GM19463 (cell line): ENCODE results near the gene BST2.

Experiments used
- ATAC-seq: cut with Tn5 transposase; IDR thresholded peaks from one replicate; pipeline ENCODE4 v1.9.1; 2021; ENCODE audit warnings: mild to moderate bottlenecking, moderate library complexity; ENCODE audit not compliant: unreplicated experiment

The BST2 gene

DNA sequence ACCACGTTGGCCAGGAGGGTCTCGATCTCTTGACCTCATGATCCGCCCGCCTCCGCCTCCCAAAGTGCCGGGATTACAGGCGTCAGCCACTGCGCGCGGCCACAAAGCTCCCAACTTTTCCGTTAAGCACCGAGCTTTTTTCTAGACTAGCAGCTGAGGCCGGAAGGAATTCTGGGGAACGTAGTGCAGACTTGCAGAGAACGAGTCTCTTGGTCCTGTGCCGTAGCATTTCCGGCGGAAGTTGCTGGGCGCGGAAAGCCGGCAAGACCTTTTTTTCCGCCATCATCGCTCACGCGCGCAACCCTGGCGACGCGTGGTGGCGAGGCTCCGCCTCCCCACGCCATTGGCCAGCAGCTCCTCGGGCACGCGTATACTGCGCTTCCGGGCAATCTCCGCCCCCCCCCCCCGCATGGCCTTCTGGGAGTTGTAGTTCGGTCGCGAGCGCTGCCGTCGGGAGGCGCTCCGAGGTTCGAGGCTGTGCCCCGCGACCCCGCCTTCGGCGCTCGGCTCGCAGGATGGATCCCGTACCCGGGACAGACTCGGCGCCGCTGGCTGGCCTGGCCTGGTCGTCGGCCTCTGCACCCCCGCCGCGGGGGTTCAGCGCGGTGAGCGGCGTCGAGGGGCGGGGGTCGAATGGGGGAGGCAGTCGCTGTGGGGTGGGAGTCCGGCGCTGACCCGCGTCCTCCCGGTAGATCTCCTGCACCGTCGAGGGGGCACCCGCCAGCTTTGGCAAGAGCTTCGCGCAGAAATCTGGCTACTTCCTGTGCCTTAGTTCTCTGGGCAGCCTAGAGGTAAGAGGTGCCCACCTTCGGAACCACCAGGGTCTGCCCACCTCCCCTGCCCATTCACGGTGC lies 14.4 kb upstream of the BST2 start, which contains the start of gene MVB12A:
TSS of gene MVB12A (plus strand) at position 427 of the 854 bp plus-strand sequence. CDS start at position 516, 89 bp downstream.
- peak; percentile 88 for ATAC-seq

DNA sequence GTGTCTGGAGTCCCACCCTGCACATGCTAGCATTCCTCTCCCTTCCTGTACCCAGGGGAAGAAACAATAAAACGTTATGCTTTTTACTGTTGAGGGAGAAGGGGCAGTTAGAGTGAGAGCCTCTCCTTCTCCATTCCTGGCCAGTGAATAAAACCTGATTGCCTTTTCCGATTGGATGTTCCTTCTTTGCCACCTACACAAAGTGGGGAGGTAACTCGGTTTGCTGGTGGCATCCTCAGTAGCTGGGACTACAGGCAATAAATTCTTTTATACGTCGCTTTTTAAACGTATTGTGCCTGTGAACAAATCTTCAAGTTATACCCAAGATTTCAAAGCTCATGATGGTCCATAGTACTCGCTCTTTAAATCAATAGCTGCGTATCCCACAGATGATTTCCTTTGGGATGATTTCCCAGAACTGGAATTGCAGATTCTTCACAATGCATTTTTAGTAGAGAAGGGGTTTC lies 13.8 kb upstream of the BST2 start:
- ATAC-seq, result no peak

DNA sequence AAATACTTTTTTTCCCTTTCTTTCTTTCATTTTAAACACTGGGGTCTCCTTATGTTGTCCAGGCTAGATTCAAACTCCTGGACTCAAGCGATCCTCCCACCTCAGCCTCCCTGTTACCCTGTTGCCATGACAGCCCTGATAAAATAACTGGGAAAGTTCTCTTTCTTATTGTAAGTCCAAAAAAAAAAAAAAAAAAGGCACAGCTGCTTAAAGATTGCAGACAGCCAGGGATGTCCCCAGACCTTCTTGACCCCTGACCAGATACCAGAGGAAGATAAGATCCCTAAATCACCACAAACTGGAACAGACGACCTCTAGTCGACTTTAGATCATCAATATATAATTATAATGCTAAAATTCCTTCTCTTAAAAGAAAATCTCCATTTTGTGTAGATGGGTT lies 13.3 kb upstream of the BST2 start:
- no peak for ATAC-seq

DNA sequence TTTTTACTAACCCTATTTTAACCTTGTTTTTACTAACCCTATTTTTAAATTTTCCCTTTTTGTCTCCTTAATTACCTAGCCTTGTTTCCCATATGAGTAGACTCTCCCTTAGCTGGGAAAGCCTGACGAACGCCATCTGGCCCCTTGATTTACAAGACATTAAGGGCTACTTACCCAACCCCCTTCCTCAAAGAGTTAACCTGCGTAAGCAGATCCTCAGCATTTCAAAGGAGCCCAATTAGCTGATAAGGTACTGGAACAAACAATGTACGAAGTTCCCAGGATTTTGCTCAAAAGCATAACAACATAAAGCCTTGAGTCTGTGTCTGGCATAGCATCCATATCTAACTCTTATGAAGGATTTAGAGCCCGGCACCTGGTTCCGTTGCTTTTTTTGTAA lies 9.7 kb upstream of the BST2 start:
- no peak for ATAC-seq

DNA sequence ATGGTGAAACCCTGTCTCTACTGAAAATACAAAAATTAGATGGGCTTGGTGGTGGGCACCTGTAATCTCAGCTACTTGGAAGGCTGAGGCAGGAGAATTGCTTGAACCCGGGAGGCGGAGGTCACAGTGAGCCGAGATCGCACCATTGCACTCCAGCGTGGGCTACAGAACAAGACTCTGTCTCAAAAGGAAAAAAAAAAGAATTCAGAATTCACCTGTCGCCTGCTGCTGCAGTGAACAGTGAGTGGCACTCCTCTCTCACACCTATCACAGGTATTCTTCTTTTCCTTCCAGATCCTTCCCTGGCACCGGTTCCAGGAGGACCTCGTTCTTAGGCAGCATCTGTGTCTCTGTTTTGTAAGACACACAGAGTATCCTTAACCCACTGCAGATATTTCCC lies 8.7 kb upstream of the BST2 start:
- no peak for ATAC-seq

DNA sequence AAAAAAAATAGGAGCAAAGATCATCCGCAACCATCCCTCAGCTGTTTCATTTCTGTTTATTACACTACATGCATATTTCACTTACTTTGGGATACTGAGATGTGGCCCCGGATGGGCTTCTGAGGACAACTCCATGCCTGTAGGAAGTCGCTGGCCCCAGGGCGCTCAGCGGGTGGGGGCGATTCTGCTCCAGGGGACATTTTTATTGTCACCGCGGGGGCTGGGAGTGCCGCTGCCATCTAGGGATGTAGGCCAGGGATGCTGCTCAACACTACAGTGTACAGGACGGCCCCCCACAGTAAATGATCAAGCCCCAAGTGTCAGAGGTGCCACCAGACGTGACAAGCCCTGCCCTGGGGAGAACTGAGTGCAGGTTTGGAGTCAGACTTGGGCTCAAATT lies 6.4 kb upstream of the BST2 start:
- no peak for ATAC-seq

DNA sequence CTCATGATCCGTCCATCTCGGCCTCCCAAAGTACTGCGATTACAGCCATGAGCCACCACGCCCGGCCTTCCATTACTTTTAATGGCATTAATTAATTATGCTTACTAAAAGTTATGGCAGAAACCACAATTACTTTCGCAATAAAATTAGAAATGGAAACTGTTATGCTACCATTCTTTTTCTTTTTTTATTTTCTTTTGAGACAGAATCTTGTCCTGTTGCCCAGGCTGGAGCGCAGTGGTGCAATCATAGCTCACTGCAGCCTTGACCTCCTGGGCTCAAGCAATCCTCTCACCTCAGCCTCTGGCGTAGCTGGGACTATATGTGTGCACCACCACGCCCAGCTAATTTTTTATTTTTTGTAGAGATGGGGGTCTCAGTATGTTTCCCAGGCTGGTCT lies 4.6 kb upstream of the BST2 start:
- ATAC-seq, result no peak

DNA sequence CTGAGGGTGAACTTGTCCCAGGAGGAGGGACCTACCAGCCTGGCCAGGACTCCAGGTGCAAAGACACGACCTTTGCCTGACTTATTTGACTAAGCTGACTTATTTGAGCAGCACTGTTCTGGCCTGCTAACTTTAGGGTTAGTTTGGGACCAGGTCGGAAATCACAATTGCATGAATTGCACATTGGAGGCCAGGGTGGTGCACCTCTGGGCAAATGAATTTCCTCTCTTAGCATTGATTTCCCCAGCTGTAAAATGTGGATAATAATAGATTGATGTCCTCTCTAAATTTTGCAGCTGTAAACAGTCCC lies 1.4 kb upstream of the BST2 start:
- no peak for ATAC-seq

DNA sequence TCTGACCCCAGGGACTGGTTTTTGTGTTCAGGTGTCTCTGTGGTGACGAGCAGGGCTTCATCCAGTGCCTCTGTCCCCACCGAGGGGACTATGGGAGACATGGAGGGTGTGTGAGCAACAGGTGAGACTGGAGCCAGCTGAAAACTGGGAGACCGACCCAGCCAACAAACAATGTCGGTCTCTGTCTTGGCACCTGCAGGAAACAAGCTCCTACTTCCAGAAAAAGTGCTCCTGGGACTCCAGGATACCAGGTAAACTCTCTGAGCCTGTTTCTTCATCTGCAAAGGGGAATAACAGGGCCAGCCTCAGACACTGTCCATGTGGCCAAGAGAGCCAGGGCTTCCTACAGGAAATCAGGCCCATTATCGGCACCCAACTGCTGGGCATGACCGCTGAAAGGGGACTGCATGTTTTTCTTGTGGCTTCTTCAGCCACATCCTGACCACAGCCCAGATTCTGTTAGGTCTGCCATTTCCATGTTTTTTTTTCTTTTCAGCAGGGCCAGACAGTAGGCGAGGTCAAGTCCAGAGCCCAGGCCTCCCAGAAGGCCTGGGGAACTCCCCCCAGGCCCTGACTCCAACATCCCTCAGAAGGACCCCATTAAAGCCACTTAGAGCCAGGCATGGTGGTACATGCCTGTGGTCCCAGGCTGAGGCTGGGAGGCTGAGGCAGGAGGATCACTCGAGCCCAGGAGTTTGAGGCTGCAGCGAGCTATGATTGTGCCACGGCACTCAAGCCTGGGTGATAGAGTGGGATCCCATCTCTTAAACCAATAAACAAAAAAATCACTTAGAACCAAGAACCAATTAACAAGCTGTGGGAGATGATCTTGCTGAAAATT lies 836 bp upstream of the BST2 start:
- no peak for ATAC-seq

DNA sequence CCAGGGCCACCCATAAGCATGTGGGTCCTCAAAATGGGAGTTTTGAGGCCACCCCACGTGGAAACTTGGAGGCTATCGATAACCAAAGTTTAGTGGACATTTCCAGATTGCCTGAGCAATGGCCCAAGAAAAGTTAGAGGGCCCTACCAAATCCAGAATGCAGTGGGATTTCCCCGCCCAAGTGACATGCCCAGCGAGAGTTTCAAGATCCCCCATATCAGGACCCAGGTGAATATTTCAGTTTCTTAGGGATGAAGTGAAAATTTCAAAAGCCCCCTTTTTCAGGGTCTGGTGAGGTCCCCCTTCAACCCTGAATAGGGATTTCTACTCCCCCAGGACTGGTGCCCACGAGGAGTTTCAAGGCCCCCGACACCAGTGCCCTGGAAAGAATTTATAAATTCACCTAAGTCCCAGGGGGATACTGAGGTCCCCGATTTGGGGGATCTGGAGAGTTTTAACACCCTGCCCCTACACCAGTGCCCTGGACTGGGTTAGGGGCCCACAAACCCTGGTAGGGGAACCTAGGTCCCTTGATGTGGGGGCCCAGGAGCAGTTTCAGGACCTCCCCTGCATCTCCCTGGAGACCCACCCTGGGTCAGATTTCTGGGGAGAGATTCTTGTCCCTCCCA lies 695 bp downstream of the BST2 start:
- ATAC-seq, result peak; percentile 15

DNA sequence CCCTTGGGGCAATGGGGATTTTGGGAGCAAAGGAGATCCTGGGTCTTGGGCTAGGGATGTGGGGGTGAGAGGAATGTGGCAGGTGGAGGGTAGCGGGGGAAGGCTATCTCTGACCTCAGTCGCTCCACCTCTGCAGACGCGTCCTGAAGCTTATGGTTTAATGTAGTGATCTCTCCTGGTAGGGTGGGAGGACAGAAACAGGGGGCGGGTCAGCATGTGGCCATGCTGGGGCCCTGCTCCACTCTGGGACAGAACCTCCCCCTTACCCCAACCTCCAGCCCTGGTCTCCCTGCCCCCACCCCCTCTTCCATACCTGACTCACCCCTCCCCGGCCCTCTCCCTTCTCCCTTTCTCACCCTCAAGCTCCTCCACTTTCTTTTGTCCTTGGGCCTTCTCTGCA lies 1.4 kb downstream of the BST2 start:
- ATAC-seq, result no peak

DNA sequence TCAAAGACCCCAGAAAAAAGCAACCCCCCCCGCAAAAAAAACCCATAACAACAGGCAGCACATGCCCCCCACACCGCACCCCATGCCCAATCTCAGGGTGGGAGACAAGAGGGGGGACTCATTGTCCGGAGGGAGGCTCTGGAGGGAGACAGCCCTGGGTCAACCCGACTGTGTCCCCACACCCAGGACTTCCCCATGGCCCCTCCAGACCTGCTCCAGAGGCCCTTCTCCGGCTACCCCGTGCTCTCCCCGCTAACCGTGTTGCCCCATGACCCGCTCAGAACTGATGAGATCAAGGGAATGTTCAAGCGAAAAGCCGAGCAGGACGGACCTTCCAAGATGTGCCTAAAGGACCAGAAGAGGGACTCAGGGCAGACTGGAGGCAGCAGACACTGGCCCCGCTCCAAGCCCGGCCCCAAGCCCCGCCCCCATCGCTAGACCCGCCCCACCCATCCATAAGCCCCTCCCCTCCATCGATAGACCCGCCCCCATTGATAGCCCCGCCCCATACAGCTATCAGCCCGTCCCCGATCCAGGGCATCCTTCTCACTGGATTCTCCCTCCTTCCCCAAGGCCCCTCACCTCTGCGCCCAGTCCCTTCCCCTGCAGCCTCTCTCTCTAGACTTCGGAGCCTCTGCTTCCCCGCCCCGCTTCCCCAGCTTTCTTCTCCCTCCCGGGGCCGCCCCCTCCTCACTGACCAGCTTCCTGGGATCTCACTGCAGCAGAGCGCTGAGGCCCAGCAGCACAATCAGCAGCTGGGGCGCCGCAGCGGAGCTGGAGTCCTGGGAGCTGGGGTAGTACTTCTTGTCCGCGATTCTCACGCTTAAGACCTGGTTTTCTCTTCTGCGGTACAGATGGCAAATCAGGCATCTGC lies 2.2 kb downstream of the BST2 start:
- ATAC-seq, result no peak

DNA sequence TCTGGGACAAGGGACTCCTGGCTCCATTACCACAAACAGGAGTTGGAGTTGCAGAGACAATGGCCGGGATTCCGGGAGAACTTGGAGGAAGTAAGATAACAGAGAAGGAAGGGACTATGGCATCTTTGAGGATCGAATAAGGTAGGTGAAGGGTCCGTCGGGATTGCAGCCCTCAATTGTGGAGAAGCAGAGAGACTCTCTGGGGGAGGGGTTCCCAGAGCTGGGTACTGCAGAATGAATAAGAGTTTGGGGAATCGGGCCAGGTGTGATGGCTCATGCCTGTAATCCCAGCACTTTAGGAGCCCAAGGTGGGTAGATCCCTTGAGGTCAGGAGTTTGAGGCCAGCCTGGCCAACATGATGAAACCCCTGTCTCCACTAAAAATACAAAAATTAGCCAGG lies 3.8 kb downstream of the BST2 start:
- ATAC-seq, result no peak

DNA sequence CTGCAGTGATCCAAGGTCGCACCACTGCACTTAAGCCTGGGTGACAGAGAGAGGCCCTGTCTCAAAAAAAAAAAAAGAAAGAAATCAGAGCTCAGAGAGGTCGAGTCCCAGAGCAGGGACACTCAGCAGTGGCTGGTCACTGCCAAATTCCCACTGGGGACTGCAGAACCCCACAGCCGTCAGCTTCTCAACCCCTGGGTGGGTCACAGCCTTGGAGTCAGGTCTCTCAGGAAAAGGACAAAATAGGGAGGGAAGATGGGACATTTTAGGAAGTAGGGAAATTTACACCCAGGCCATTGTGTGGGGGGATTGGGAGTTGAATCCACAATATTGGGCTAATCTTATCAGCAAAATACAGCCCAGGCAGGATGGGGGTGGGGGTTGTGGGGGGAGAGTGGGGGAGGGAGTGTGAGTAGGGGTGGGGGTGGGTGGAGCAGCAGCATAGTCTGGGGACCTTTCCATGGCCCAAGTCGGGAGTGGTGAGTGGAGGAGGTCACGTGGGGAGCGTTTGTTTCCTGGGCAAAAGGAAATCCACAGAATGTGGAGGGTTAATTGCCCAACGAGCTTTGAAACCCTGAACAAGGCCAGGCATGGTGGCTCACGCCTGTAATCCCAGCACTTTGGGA lies 6.4 kb downstream of the BST2 start:
- no peak for ATAC-seq

DNA sequence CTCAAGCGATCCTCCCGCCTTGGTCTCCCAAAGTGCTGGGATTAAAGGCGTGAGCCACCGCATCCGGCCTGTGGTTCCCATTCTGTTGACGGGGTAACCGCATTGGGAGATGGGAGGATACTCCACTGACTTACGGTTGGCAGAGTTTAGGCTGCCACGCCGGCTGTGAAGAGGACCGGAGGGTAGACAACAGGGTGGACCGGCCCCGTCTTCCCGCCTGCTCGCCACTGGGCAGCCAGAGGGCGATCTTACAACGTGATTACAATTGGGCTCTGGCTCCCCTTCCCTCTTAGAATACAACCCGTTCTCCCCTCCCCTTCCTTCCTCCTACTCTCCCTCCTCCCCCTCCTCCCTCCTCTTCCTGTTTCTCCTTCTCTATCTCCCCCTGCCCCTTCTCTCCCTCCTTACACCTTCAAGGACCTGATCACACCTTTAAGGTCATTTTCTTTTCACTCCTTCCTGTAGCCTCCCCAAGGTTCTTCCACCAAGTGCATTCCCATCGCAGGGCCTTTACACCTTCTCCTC lies 10.5 kb downstream of the BST2 start:
- ATAC-seq, result no peak

DNA sequence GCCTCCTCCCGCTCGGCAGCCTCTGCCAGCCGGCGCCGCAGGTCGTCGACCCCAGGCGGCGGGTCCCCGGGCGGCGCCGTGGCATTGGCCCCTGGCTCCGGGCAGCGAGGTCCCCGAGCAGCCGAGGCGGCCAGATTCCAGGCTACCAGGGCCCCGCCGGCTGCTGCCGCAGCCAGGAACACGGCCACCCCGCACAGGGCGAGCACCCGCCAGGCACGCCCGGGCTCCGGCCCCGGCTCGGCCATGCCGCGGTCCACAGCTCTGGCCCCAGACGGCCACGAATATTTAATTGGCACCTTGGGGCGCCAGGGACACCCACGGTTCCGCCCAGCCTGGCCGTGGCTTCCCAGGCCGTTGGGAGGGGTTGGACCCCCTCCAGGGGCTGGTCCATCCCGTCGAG lies 11.5 kb downstream of the BST2 start, which contains the start of gene CCDC194:
TSS of gene CCDC194 (minus strand) at position 283 of the 400 bp plus-strand sequence. CDS start at position 245, 38 bp downstream.
- no peak for ATAC-seq

DNA sequence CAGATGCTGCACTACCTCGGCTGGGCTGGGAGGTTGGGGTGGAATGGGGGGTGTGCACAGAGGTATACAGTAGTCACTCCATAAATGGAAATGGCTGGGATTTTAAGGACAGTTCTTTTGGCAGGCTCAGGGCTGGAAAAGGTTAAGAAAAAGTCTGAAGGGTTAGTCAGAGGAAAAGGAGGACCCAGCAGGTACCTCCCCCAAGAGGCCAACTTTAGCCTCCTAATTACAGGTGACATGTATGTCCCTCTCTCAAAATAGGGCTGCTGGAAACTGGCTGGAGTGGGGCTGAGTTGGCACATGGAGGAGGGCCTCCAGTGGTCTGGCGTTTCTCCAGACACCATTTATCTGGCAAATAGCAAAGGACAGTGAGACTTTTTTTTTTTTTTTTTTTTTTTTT lies 12.4 kb downstream of the BST2 start:
- ATAC-seq, result no peak

DNA sequence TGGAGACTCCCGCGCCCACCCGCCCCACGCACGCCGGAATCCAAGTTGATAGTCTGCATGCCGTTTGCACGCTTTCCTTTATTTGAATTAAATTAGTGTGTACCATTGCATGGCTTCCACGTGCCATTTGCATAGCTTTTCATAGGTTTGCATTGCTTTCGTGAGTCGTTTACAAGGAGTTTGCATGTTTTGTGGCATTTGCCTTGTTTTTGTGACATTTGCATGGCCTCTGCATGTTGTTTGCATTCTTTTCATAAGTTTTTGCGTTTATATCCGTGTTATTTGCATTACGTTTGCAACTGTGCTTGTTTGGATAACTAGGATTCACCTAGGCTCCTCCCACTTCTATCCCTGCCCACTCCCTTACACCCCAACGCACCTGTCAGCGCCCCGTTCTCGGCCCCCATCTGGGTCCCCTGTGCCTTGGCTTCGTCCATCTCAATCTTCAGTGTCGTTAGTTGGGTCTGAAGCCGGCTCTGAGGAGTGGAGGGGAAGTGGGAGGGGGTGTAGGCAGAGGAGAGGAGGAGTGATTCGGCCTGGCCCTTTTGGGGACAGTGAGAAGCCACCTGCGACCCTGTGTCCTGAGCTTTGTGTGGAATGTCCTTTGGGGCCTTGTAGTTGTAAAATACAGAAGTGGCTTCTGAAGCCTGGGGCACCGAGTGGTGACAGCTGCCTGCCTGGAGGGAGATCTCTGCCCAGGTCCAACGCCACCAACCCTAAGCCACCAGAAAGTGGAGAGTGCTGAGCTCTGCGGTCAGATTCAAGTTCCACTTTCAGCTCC lies 13.9 kb downstream of the BST2 start:
- no peak for ATAC-seq
